UCSD-AML1 (cell line): ENCODE measurements around the gene MLST8.
A peak's percentile ranks its signal among the peaks of the same experiment; 100 is the strongest.

Source experiments
- DNase-seq: peaks from one replicate; lab custom pipeline; 2025; ENCODE audit not compliant: unreplicated experiment; lab: John Stamatoyannopoulos, UW

The MLST8 gene, protein sequence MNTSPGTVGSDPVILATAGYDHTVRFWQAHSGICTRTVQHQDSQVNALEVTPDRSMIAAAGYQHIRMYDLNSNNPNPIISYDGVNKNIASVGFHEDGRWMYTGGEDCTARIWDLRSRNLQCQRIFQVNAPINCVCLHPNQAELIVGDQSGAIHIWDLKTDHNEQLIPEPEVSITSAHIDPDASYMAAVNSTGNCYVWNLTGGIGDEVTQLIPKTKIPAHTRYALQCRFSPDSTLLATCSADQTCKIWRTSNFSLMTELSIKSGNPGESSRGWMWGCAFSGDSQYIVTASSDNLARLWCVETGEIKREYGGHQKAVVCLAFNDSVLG

GRCh38 chr16:2205104-2205966 lies at the start of gene MLST8:
TSS of gene MLST8 (plus strand) at chr16:2205454. CDS start at chr16:2206086, 632 bp downstream.
- DNase-seq, result peak; percentile 93

- peak; percentile 51 for DNase-seq
Observed at GRCh38 chr16:2155977-2156848, 49.0 kb upstream of the MLST8 start.

DNA sequence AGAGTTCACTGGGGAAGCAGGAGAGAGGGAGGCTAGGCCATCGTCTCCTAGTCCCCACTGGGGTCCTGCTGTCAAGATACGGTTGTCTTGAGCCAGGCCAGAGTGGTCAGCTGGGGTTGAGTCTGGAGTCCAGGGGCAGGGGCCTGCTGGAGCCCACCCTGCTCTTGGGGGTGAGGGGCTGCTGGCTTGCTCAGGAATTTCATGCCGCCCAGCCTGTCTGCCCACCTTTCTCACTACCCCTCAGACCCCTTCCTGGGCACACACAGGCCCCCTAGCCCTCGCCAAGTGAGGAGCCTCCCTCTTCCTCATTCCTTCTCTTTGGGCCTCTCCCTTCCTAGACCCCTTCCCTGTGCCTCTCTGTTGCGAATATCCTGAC lies 48.4 kb upstream of the MLST8 start:
- no peak for DNase-seq

GRCh38 chr16:2157480-2158261 lies 47.6 kb upstream of the MLST8 start:
- no peak for DNase-seq

- no peak for DNase-seq
Observed at GRCh38 chr16:2158262-2158638, 47.0 kb upstream of the MLST8 start.

GRCh38 chr16:2159175-2159838 lies 45.9 kb upstream of the MLST8 start:
- DNase-seq, result no peak

DNA sequence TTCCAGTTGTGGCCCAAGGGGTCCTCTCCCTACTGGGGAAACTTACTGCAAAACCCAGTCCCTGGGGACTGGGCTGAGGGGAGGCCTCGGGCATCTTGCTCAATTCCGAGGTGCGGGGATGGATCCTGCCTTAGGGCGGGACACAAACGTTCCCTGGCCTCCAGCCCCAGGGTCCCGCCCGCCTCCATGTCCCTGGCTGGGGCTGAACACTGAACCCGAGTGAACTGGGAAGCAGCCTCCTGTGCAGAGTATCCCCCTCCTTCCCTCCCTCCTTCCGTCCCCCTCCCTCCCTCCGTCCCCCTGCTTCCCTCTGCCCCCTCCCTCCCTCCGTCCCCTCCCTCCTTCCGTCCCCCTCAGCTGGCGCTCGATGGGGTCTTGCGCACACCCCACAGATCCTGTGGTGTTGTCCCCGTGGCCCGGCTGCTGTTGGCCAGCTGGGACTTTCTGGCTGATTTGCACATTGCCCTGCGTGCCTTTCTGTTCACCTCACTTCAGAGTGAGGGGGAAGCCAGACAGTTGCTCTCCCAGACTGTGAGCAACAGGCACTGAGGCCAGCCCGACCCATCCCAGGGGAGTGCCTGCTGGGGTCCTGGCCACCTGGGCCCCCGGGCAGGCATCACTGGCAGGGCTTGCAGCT lies 44.2 kb upstream of the MLST8 start:
- DNase-seq, result no peak

DNA sequence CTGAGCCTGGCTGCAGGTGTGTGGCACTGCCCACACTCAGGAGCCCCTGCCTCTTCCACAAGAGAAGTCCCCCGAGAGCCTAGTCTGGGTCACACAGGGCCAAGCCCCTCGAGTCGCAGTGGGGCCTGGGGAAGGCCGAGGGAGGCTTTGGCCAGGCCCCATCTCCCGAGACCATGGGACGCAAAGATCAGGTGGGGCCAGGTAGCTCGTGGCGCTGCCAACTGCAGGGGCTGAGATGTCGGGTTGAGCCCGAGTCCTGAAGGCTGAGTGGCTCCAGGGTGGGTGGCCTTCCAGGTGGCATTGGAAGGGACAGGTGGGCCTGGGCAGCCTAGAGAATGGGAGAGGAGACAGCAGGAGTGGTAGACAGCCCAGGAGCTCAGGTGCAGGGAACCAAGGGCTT lies 43.3 kb upstream of the MLST8 start:
- no peak for DNase-seq

DNA sequence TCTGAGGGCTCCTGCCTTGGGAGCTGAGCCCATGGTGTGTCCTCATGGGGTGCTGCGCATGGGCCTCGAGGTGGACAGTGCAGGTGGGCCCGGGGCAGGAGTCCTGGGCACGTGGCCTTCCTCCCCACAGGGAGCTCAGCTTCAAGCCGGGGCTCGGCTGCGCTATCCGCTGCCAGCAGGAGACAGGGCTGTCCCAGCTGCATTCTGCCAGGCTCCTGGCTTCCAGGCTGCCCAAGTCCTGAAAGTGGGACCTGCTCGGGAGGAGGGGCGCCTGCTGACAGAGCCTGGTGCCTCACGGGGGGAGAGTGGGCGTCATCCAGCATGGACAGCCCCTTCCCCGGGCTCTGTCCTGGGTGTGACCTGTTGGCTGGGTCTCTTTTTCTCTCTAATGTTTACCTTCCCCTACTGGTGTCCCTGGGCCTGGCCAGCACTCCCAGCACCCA lies 42.6 kb upstream of the MLST8 start:
- no peak for DNase-seq

DNA sequence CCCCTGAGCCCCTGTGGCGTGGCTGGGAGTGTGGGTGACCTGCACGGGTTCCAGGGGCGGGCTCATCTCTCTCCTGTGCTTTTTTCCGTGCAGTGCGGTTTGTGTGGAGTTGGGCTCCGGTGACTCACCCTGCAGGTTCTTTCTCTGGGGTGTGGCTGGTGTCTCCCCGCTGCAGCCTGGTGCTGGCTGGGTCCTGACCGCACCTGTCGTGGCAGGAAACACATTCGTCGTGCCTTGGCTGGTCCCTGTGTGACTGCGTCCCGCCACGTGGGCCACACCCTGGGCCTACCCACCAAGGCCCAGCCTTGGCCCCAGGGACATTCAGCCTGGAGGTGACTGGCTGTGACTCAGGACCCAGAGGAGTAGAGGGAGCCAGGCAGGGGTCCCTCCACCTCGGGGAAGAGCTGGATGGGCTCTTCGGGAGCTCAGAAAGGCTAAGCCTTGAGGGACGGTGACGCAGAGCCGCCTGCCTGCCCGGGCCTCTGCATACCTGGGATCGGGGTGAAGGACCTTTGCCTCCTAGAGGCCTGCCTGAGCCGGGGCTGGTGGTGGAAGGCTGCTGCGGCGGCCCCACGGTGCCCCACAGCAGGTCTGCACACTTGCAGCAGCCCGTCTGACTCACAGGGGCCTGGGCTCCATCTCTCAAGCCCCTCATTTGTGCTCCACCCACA lies 41.9 kb upstream of the MLST8 start:
- no peak for DNase-seq

DNA sequence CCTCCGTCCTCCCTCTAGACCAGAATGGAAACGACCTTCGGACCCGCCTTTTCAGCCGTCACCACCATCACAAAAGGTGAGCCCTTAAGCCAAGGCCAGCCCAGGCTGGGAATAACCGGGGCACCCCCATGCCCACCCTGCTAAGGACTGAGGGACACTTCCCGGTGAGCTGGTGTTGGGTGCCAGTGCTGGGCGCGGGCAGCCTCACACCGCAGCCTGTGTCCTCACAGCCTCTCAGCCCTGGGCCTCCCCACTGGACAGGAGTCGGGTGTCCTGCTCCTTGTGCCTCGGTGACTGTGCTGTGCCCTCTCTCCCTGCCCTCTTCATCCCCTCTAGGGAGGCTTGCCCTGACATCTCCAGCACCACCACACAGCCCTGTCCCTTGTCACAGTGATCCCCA lies 39.4 kb upstream of the MLST8 start:
- DNase-seq, result no peak

- DNase-seq, result no peak
Observed at GRCh38 chr16:2166263-2167067, 38.8 kb upstream of the MLST8 start.

DNA sequence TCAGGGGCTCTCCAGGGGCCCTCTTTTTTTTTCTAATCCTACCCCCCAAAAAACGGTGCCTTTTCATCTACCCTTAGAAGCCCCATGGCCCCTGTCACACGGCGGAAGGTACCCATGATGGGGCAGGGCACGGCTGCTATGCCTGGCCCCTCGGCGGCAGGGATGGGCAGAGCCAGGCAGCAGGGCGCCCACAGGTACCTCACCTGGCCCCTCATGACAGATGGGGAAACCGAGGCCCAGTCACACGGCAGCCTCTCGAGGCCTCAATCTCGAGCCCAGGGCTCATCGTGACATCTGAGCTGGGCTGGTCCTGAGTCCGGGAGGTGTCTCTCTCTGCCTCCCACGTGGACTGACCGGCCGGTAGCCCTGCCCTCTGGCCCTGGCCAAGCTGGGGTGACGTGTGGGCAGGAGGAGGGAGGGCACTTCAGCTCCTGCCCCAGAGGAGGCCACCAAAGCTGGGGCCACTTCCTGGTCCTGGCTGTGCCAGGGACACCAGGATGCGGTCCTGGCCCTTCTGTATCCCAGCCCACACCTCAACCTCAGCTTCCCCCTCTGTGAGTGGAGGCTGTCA lies 38.1 kb upstream of the MLST8 start:
- no peak for DNase-seq

DNA sequence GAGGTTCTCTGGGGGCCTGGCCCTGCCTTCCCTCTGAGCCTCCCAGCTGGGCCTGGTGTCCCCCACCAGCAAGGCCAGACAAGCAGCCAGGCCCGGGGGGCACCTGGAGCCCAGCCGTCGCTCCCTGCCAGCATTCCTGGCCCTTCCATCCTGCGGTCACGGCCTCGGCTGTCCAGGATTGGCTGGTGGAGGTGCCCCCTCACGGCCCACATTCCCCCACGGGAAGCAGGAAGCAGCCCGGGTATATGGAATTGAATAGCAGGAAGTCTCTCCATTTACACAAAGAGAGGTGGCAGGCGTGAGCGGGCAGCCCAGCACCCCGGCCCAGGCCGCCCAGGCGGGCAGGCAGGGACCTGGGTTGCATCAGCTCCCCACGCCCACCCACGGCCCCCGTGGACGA lies 35.2 kb upstream of the MLST8 start:
- no peak for DNase-seq

- DNase-seq, result no peak
Observed at GRCh38 chr16:2170587-2171435, 34.4 kb upstream of the MLST8 start.

DNA sequence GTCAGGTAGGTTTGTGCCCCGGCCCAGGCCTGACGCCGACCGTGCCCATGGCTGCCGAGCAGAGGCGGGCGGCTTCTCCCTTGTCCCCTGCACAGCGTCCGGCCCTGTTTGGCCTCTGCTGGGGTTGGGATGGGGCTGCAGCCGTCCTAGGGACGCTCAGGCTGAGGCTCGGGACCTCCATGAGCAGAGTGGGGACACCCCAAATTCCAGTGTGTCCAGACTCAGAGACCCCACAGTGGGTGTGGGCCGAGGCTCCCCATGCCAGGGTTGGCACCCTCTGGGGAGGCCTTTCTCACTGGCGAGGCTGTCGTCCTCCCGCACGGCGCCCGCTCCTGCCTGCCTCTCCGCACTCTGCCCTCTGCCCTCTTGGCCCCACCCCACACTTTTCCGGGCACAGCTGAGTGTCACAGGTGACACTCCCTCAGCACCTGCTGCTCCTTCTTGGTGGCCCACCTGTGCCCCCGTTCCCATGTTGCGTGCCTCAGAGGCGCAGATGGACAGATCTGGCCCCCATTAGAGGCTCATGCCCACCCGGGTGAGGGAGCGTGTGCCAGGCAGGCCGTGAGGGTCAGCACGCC lies 33.6 kb upstream of the MLST8 start:
- no peak for DNase-seq
